NCI-H345 (cell line): ENCODE results near the gene RAB36.

Experiments
- DNase-seq: peaks from one replicate; lab custom pipeline; 2025; lab: John Stamatoyannopoulos, UW

The RAB36 gene

DNA sequence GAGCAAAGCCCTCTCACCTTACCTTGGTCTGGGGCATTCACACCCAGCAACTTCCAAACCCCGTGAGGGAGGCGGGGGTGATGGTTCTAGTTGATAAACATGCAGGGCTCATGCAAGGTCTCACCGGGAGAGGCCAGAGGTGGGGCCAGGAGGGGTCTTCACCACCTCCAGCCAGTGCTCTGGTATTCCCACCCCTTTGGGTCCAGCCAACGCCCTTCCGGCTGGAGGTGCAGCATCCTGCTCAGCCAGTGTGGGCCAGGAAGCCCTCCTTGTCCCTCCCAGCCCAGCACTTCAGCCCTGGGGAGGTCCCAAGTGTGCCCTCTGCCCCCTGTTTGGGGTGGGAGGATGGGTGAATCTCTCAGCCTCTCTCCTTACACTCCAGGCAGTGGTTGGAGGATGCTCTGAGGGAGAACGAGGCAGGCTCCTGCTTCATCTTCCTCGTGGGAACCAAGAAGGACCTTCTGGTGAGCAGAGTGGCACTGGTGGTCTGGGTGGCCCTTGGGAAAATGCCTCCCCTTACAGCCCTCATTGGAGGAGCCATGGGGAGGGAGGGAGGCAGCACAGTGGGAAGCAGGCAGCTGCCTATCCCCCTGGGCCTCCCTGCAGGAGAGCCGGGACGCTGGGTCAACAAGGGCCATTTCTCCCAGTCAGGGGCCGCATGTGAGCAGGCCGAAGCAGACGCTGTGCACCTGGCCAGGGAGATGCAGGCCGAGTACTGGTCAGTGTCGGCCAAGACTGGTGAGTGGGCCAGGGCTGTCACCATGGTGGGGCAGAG, 13.4 kb downstream of the RAB36 start:
- no peak for DNase-seq

DNA sequence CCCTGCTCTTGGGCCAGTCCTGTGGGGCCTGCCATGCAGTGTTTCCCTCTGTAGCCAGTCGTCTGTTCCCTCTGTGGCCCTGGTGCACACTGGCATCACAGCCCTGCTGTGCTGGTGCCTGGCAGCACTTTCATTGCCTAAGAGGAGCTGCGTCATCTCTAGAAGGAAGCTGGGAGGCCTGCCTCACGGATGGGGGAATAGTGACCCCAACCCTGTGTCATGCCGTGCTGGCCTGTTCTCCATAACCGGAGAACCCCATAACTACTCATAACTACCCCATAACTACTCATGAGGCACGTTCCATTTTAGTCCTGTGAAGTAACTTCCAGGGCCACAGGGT, 14.0 kb downstream of the RAB36 start:
- DNase-seq, result no peak

DNA sequence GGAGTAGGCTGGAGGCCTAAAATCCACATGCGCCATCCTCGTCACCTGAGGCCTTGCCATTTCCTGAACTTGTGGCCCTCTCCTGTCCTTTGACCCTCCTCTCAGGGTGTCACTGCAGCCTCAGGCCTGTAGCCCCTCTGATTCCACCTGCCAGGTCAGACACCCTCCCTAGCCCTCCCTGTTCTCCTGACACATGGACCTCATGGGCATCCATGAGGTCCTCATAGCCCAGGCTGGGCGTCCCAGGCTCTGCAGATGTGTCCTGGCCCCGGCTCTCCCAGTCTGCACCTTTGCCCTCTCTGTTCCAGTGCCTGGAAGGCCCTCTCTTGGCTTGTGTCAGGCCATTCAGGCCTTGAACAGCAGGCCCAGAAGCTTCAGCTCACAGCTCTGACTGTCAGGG, 15.8 kb downstream of the RAB36 start:
- no peak for DNase-seq

DNA sequence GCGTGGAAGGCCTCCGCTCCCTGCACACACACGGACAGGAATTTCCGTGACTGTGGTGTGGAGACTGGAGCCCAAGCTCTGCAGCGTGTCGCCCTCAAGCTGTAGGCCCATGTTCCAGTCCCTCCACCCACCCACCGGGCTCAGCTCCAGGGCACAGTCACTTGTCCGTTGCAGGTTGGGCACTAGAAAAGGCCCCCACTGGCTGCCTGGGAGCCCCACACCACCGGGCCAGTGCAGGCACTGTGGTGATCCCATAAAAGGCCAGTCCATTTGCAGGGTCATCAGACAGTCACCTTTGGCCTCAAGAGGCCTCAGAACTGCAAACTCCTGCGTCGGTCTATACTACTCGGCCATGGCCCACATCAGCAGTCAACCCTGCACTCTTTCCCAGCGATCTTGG, 16.3 kb downstream of the RAB36 start:
- DNase-seq, result no peak

DNA sequence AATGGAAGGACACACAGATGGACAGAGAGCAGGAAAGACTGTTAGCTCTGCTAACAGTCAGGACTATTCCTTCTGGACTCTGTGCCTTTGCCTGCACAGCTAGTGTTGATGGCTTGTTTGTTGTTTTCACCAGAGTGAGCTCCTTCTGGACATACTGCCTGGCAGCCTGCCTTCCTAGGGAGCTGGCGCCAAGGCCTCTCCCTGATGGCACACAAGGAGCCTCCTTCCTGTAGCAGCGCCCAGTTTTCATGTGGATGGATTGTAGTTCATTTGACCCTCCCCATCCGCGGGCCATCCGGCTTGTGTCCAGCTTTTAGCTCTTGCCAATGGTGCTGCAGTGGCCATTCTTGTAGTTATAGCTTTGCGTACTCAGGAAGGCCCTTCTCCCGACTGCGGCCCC, 18.4 kb downstream of the RAB36 start:
- DNase-seq, result no peak

DNA sequence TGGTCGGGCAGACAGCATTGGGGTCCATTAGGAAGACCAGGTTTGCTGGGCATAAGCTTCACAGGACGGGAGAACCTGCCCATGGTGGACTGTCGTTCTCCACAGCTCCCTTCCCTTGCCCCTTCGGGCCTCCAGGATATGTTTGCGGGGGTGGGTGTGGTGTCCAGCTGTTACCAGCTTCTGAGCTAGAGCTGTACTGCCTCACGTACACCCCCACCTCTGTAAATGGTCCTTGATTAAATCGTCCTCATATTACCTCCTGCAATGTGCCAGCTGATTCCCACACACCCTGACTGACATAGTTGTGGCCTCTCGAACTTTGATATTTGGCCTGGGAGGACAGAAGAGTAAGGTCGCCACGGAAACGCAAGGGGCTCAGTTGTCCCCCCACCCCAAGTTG, 18.8 kb downstream of the RAB36 start:
- no peak for DNase-seq

DNA sequence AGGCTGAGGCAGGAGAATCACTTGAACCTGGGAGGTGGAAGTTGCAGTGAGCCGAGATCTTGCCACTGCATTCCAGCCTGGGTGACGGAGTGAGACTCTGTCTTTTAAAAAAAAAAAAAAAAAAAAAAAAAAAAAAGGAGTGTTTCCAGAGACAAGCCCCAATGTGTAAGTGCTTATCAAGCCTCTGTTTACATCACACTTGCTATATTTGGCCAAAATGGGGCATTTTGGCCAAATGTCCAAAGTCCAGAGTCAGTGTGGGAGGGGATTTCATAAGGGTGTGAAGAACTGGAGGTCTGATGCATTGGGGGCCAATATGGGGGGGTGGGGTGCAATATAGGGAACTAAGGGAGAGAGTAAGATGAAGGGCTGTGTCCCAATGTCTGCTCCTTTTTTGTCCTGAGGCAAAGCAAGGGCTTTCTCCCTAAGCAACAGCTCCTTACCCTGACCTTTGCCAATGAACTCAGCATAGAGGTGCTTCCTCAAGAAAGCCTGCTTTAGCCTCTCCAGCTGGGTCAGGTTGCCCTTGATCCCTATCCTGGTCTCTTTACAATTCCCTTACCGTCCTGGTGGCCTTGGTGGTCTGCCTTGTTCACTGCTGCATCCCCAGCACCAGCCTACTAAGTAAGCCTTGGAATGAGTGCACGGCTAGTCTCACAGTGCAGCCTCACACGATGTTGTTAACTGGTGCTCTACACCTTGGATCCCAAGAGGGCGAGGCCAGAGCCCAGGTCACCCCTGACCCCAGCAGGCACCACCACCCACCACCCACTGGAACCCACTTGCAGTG, 21.0 kb downstream of the RAB36 start:
- DNase-seq, result no peak

DNA sequence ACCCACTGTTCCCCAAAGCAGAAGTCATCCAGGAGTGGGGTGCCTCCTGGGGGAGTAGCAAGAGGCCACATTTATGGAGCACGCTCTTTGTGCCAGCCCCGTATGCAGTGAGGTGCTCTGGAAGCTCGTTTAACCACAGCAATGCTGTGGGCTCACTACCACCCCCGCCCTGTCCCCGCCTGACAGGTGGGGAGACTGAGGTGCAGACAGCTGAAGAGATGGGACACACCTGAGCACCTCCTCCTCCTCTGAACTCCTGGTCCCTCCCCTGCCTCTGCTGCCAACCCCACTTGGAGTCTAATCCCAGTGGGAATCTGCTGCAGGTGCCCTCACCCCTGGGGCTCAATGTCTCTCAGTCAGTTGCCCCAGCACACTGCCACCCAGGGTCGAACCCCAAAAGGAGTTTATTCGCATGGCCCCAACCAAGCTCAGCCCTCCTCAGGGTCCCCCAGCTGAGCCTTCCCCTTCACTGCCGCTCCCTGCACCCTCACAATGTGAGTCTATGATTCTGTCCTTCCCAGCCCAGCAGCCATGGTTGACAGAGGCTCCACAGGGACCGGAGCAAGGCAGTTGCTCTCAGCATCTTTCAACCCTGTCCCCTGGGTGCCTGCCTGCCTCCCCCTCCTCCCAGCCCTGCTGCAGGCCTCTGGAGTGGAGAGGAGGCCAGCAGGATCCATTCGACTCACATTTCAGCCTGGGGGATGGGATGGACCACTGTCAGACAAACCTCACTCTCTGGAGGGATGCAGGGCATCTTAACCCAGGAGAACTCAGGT, 21.8 kb downstream of the RAB36 start:
- peak; percentile 18 for DNase-seq

DNA sequence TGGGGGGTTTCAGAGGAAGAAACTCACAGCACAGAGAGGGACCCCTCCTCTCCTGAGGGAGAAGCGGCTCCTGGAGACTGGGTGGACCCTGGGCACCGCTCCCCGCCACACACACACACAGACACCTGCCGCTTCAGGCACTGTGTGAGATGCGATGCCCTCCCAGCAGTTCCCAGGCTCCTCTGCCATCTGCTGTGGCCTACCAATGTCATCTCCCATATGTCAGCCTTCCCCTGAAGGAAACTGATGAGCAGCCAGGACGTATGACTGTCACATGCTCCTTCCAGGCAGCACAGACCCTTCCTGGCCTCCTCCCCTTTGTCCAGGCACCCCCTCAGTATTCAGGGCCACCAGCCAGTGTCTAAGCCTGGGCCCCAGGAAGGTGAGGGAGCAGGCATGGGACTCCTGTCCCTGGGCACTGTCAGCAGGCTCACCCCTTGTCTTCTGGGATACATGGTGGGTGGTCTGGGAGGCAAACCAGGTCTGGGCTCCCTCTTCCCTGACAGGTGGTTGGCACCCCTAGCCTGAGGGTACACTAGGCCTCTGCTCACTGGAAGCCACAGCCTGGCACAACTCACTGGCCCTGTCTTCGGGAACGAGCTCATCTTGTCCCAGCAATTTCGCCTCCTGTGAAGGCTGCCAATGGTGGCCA, 23.2 kb downstream of the RAB36 start:
- DNase-seq, result no peak

DNA sequence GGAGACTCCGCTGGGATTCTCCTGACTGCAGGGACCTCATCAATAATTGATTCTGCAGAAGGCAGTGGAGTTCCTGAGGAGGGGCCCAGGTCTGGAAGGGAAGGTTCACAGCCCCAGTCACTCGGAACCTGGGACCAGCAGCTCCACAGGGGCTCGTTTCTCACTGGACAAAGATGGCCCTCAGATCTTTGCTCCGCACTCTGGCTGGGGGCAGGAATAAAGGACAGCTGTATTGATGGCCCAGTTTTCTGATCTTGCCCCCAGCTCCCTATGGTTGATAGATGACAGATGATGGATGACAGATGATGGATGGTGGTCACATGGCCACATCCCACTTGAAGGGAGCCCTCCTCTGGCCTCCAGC, 23.7 kb downstream of the RAB36 start:
- DNase-seq, result no peak

DNA sequence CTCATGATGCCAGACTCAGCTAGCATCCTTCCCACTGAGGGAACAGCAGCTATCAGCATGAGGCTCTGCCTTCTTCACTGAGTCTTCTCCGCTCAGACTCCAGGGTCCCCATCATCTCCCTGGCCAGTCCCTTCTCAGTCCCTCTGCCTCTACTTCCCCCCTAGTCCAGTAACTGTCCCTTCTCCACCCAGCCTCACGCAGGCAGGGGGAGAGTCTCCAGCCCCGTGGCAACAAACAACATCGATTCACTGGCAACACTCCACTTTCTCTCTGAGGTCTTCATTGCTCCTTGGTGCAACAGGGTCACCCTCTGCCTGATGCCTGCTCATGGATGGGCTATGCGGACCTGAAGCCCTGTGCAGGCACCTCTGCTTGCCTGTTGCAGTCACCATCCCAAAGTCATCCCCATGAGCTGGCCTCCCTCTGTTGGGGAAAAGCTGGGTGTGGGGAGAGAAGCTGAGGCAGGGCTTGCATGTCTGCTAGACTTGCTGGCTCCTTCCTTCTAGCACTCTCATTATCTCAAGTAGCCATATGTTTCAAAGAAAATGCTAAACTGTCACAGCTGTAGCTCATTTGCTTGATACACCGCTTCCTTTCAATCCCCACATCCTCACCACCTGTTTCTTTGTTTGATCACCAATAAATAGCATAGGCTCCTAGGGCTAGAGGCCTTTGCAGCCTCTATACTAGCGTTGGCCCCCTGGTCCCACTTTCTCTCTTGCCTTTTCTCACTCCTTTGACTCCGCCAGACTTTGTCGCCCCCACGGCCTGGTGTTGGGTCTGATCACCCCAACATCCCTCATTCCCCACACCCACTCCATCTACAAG, 30.8 kb downstream of the RAB36 start:
- DNase-seq, result no peak

DNA sequence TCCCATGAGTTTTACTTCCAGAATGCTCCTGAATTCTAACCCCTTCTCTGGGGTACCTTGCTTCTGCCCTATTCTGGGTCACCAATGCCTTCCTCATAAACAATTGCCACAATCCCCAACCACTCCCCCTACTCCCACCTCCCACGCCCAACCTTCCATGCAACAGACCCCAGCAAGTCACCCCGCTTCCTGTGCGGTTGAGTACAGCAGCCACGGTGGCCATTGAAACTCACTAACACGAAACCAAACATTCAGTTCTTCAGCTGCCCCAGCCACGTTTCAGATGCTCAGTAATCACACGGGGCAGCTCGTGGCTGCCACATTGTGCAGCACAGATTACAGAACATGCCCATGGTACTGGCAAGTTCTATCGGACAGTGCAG, 31.4 kb downstream of the RAB36 start:
- DNase-seq, result no peak

DNA sequence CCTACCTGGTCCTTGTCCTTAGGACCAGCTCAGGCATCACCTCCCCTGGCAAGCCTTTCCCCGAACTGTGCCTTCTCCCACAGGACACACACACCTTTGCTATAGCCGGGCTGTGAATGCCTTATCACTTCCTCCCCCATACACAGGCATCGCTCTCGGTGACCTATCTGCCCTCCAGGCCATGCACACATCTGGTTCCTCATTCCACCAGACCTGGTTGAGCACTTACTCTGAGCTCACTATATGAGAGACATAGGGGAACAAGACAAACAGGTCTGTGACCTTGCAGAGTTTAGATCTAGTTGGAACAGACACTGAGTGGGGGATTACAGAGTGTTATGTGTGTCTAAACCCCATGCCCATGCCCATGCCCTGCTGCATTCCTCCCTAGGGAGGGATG, 31.9 kb downstream of the RAB36 start:
- DNase-seq, result no peak

DNA sequence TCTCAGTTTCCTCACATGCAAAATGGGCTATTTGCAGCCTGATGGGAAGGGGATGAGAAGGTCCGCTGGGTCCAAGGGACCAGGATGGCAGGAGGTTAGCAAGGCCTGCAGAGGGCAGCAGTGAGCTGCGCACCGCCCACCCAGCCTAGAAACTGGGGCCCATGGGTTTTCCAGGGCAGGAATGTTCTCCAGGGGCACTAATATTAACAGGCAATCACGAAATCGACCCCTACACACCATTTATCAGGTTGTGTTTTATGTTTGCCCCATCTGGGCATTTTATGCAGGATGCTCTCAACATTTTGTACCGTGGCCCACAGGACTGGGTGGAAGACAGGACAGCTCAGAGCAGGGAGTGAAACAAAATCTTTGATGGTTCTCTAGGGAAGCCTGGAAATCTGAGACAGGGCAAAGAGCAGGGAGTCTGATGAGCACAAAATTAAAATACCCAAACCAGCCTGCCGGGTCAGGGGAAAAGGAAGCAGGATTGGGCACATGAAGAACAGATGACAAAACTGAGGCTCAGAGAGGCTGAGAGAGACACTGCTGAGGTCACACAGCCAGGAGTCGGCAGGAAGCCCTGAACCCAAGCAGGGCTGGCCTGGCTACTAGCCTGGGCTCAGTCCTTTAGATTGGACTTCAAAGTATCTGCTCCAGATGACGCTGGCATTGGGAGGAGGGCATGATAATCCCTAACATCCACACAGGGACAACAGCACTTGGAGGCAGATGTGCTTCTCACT, 33.4 kb downstream of the RAB36 start:
- DNase-seq, result peak; percentile 60

DNA sequence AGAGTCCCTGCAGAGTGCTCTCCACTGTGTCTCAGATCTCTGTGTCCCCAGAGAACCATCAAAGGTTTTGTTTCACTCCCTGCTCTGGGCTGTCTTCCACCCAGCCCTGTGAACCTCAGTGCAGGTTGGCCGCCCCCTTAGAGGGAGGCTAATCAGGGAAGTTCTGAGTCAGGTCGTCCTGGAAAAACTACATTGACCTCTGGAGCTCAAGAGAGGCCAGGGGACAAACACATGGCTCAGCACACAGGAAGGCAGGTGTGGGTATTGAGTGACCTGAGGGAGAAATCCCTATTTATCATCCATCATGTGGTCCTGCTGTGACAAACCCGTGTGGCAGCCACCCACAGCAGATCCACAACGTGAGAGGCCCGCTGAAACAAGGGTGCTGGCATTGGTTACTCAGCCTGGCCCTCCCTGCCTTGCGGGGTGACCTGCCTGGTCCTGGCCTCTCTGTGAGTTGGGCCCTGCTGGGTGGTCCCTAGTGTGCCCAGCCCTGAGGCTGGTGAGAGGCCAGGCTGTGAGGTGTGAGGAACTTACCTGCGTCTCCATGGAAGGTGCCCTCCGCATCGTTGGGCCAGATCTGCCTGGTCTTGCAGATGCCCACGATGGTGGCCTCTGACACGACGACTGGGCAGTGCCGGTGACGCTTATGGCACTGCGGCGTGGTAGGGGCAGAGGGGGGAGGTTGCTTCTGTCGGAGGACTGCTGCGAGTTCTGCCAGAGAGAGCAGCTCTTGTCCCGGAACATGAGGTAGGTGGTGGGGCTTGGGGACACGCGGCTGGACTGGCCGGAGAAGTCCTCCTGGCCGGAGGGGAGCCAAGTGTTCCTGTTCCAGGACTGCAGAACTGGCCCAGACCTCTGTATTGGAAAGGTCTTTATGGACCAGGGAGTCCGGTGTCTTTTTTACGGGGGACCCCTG, 34.4 kb downstream of the RAB36 start:
- DNase-seq, result peak; percentile 32

DNA sequence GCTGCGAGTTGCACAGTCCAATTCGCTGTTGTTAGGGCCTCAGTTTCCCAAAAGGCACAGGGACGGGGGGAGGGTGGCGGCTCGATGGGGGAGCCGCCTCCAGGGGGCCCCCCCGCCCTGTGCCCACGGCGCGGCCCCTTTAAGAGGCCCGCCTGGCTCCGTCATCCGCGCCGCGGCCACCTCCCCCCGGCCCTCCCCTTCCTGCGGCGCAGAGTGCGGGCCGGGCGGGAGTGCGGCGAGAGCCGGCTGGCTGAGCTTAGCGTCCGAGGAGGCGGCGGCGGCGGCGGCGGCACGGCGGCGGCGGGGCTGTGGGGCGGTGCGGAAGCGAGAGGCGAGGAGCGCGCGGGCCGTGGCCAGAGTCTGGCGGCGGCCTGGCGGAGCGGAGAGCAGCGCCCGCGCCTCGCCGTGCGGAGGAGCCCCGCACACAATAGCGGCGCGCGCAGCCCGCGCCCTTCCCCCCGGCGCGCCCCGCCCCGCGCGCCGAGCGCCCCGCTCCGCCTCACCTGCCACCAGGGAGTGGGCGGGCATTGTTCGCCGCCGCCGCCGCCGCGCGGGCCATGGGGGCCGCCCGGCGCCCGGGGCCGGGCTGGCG, 35.1 kb downstream of the RAB36 start, which contains the start of gene BCR:
BCR (plus strand) TSS at position 209 of the 592 bp plus-strand sequence. CDS start 452 bp downstream, outside the sequence.
- peak; percentile 68 for DNase-seq

DNA sequence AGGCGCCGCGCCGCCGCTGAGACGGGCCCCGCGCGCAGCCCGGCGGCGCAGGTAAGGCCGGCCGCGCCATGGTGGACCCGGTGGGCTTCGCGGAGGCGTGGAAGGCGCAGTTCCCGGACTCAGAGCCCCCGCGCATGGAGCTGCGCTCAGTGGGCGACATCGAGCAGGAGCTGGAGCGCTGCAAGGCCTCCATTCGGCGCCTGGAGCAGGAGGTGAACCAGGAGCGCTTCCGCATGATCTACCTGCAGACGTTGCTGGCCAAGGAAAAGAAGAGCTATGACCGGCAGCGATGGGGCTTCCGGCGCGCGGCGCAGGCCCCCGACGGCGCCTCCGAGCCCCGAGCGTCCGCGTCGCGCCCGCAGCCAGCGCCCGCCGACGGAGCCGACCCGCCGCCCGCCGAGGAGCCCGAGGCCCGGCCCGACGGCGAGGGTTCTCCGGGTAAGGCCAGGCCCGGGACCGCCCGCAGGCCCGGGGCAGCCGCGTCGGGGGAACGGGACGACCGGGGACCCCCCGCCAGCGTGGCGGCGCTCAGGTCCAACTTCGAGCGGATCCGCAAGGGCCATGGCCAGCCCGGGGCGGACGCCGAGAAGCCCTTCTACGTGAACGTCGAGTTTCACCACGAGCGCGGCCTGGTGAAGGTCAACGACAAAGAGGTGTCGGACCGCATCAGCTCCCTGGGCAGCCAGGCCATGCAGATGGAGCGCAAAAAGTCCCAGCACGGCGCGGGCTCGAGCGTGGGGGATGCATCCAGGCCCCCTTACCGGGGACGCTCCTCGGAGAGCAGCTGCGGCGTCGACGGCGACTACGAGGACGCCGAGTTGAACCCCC, 35.8 kb downstream of the RAB36 start:
- no peak for DNase-seq

DNA sequence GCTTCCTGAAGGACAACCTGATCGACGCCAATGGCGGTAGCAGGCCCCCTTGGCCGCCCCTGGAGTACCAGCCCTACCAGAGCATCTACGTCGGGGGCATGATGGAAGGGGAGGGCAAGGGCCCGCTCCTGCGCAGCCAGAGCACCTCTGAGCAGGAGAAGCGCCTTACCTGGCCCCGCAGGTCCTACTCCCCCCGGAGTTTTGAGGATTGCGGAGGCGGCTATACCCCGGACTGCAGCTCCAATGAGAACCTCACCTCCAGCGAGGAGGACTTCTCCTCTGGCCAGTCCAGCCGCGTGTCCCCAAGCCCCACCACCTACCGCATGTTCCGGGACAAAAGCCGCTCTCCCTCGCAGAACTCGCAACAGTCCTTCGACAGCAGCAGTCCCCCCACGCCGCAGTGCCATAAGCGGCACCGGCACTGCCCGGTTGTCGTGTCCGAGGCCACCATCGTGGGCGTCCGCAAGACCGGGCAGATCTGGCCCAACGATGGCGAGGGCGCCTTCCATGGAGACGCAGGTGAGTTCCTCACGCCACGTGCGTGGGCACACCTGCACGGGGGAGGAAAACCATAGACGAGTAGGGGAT, 36.5 kb downstream of the RAB36 start:
- no peak for DNase-seq
